RWPE1 (cell line): Measurements from ENCODE around the gene COX6B2.
A peak's percentile ranks its signal among the peaks of the same experiment; 100 is the strongest.
"Not testable (repeated sequence)": the region's sequence is repeated elsewhere in the genome, so short reads cannot be mapped to it uniquely, and the experiment has no call there.

Source experiments
- CTCF ChIA-PET: fragments of 350-600 bp; sonication (Branson Sonifier 250); formaldehyde crosslinking; extraction: SDS; loops from one replicate; lab custom pipeline; 2021; lab: Yijun Ruan, JAX
- POLR2A ChIA-PET: fragments of 400-600 bp; formaldehyde crosslinking; extraction: SDS; loops from one replicate; lab custom pipeline; 2020; ENCODE audit warnings: antibody characterized with exemption; ENCODE audit not compliant: low non-redundant PET; lab: Yijun Ruan, JAX
- DNase-seq: peaks from one replicate; pipeline ENCODE4 v3.0.0; 2012; ENCODE audit warnings: low spot score
- H3K27ac ChIP-seq: fragments of 450-650 bp; 2 replicates; pipeline ENCODE4 v1.5.1; 2017
- CTCF ChIP-seq: fragments of 450-650 bp; conservative IDR thresholded peaks from 2 replicates; pipeline ENCODE4 v1.5.1; 2017; ENCODE audit warnings: low read depth, mild to moderate bottlenecking

The COX6B2 gene

GRCh38 chr19:55339105-55339888 lies 15.2 kb downstream of the COX6B2 start, which contains the start of gene KMT5C:
Gene KMT5C (plus strand): TSS chr19:55339876. CDS start chr19:55341937, 2,061 bp downstream.
- ChIA-PET CTCF (interaction anchor here (0.5 to 1.4 kb wide), 5 partner anchors 22 to 193 kb away, joined by 3 to 4 read pairs (median 3); partner anchors contain the start of gene TMEM238), POLR2A (interaction anchor here (0.5 to 1.0 kb wide), 10 partner anchors 16 to 233 kb away, joined by 3 to 8 read pairs (median 4); partner anchors contain the start of gene TMEM238)
- no peak for TF ChIP-seq CTCF
- DNase-seq: peak; percentile 100
- H3K27ac ChIP-seq: peak within 1 kb of the TSS; percentile 97

GRCh38 chr19:55336101-55336500 lies 18.4 kb downstream of the COX6B2 start:
- POLR2A ChIA-PET: no interaction called here
- peak; percentile 88 for DNase-seq

GRCh38 chr19:55333870-55334269 lies 20.6 kb downstream of the COX6B2 start:
- no peak for DNase-seq
- ChIA-PET CTCF (no interaction called here), POLR2A (no interaction called here)
- H3K27ac ChIP-seq: no peak overlapping the region
- no peak for TF ChIP-seq CTCF

More at GRCh38 chr19:55336101-55336500, 18.4 kb downstream of the COX6B2 start:
- CTCF ChIA-PET: interaction anchor here (1.1 kb wide), 1 partner anchor 34 kb away, joined by 3 read pairs; the partner anchor contains the start of gene IL11
- TF ChIP-seq CTCF: no peak
- H3K27ac ChIP-seq: peak overlapping the region; percentile 85

- CTCF ChIA-PET, DNase-seq, H3K27ac ChIP-seq: not testable (repeated sequence)
- POLR2A ChIA-PET: interaction anchor here (0.7 kb wide), 1 partner anchor 53 kb away, joined by 6 read pairs; no protein-coding TSS in a partner anchor
These were observed 24.7 kb downstream of the COX6B2 start for GRCh38 chr19:55329791-55330190.

GRCh38 chr19:55328774-55329318 lies 25.7 kb downstream of the COX6B2 start:
- POLR2A ChIA-PET, CTCF ChIA-PET, DNase-seq, H3K27ac ChIP-seq: not testable (repeated sequence)

- DNase-seq: no peak
- CTCF ChIA-PET: interaction anchor here (1.4 kb wide), 1 partner anchor 58 kb away, joined by 4 read pairs; no protein-coding TSS in a partner anchor
- POLR2A ChIA-PET: no interaction called here
- H3K27ac ChIP-seq: no peak within 1 kb of the TSS
- no peak for TF ChIP-seq CTCF
These were observed 29.3 kb downstream of the COX6B2 start, which contains the start of gene TMEM150B for GRCh38 chr19:55325172-55325571. Gene TMEM150B (minus strand): TSS chr19:55325341. CDS start chr19:55321036, 4,305 bp downstream.

GRCh38 chr19:55324662-55325061 lies 29.9 kb downstream of the COX6B2 start:
- DNase-seq: no peak
- CTCF ChIA-PET: interaction anchor here (1.4 kb wide), 1 partner anchor 59 kb away, joined by 4 read pairs; no protein-coding TSS in a partner anchor
- H3K27ac ChIP-seq: no peak overlapping the region
- POLR2A ChIA-PET: no interaction called here
- TF ChIP-seq CTCF: no peak
